HEK293T (cell line): ENCODE measurements around the gene OSBPL2.

Source experiments
- CTCF ChIA-PET: fragments of 350-600 bp; formaldehyde crosslinking; extraction: SDS; loops from one replicate; lab custom pipeline; 2021; ENCODE audit warnings: antibody characterized with exemption, inconsistent platforms; lab: Yijun Ruan, JAX
- POLR2A ChIA-PET: fragments of 350-600 bp; formaldehyde crosslinking; extraction: SDS; loops from one replicate; lab custom pipeline; 2020; ENCODE audit warnings: antibody characterized with exemption, inconsistent platforms; lab: Yijun Ruan, JAX
- DNase-seq: peaks from one replicate; pipeline ENCODE4 v3.0.0; 2012; ENCODE audit warnings: mixed read lengths; ENCODE audit errors: extremely low spot score
- ARNT ChIP-seq: fragments of 450-650 bp; IDR thresholded peaks from 2 replicates; pipeline ENCODE4 v1.6.1; 2017; ENCODE audit warnings: mild to moderate bottlenecking
- BHLHE40 ChIP-seq: fragments of 450-650 bp; IDR thresholded peaks from 2 replicates; pipeline ENCODE4 v1.6.1; 2016; ENCODE audit warnings: mild to moderate bottlenecking, moderate library complexity, borderline replicate concordance
- CTBP1 ChIP-seq: fragments of 450-650 bp; IDR thresholded peaks from 2 replicates; pipeline ENCODE4 v1.6.1; 2016; ENCODE audit warnings: borderline replicate concordance
- ELF4 ChIP-seq: fragments of 450-650 bp; IDR thresholded peaks from 2 replicates; pipeline ENCODE4 v1.6.1; 2017; ENCODE audit warnings: antibody characterized with exemption
- FOXA1 ChIP-seq: fragments of 450-650 bp; IDR thresholded peaks from 2 replicates; pipeline ENCODE4 v1.6.1; 2016; ENCODE audit warnings: mild to moderate bottlenecking
- FOXK2 ChIP-seq: fragments of 450-650 bp; IDR thresholded peaks from 2 replicates; pipeline ENCODE4 v1.6.1; 2016; ENCODE audit warnings: mild to moderate bottlenecking
- FOXM1 ChIP-seq: fragments of 450-650 bp; IDR thresholded peaks from 2 replicates; pipeline ENCODE4 v1.6.1; 2017; ENCODE audit warnings: mild to moderate bottlenecking, borderline replicate concordance
- HDGF ChIP-seq: fragments of 450-650 bp; IDR thresholded peaks from 2 replicates; pipeline ENCODE4 v1.6.1; 2017; ENCODE audit warnings: antibody characterized with exemption, borderline replicate concordance
- L3MBTL2 ChIP-seq: fragments of 450-650 bp; conservative IDR thresholded peaks from 2 replicates; pipeline ENCODE4 v1.6.1; 2016; ENCODE audit warnings: mild to moderate bottlenecking
- LEF1 ChIP-seq: fragments of 450-650 bp; IDR thresholded peaks from 2 replicates; pipeline ENCODE4 v1.6.1; 2017; ENCODE audit warnings: mild to moderate bottlenecking, borderline replicate concordance
- NFRKB ChIP-seq: fragments of 450-650 bp; IDR thresholded peaks from 2 replicates; pipeline ENCODE4 v1.6.1; 2016; ENCODE audit warnings: mild to moderate bottlenecking, moderate library complexity
- PKNOX1 ChIP-seq: fragments of 450-650 bp; IDR thresholded peaks from 2 replicates; pipeline ENCODE4 v1.6.1; 2016
- SP1 ChIP-seq: fragments of 450-650 bp; IDR thresholded peaks from 2 replicates; pipeline ENCODE4 v1.6.1; 2017
- SUZ12 ChIP-seq: fragments of 450-650 bp; IDR thresholded peaks from 2 replicates; pipeline ENCODE4 v1.6.1; 2016; ENCODE audit warnings: mild to moderate bottlenecking
- TARDBP ChIP-seq: fragments of 450-650 bp; IDR thresholded peaks from 2 replicates; pipeline ENCODE4 v1.6.1; 2016
- ZNF384 ChIP-seq: fragments of 450-650 bp; IDR thresholded peaks from 2 replicates; pipeline ENCODE4 v1.6.1; 2016

OSBPL2 gene

GRCh38 chr20:62200491-62201172 is 37.7 kb upstream of the OSBPL2 start:
- ChIA-PET POLR2A (no interaction called here), CTCF (no interaction called here)
- no peak for DNase-seq
- TF ChIP-seq CTBP1 = no peak
- no peak for TF ChIP-seq PKNOX1
- no peak for TF ChIP-seq L3MBTL2
- no peak for TF ChIP-seq BHLHE40
- no peak for TF ChIP-seq FOXK2
- no peak for TF ChIP-seq NFRKB
- TF ChIP-seq ZNF384 = no peak
- no peak for TF ChIP-seq FOXA1
- TF ChIP-seq LEF1 = no peak
- no peak for TF ChIP-seq HDGF
- TF ChIP-seq ELF4 = no peak
- no peak for TF ChIP-seq FOXM1
- no peak for TF ChIP-seq SUZ12
- TF ChIP-seq TARDBP = no peak
- TF ChIP-seq SP1 = no peak
- TF ChIP-seq ARNT = no peak

GRCh38 chr20:62201173-62202082 is 36.9 kb upstream of the OSBPL2 start:
- no peak for DNase-seq
- TF ChIP-seq FOXK2 (no peak), FOXM1 (no peak), LEF1 (no peak), TARDBP (no peak), PKNOX1 (no peak), FOXA1 (no peak), ELF4 (no peak), BHLHE40 (no peak), SUZ12 (no peak), CTBP1 (no peak), SP1 (no peak), ZNF384 (no peak), HDGF (no peak), L3MBTL2 (no peak), NFRKB (no peak), ARNT (no peak)
- POLR2A ChIA-PET = no interaction called here
- CTCF ChIA-PET = no interaction called here

- ChIA-PET CTCF (no interaction called here), POLR2A (no interaction called here)
- no peak for DNase-seq
These were observed 36.3 kb upstream of the OSBPL2 start for GRCh38 chr20:62202083-62202395.

GRCh38 chr20:62202676-62203377 is 35.5 kb upstream of the OSBPL2 start:
- ChIA-PET POLR2A (no interaction called here), CTCF (no interaction called here)
- TF ChIP-seq FOXM1 (no peak), PKNOX1 (no peak), ZNF384 (no peak), HDGF (no peak), TARDBP (no peak), FOXA1 (no peak), NFRKB (no peak), ARNT (no peak), LEF1 (no peak), SP1 (no peak), SUZ12 (no peak), CTBP1 (no peak), BHLHE40 (no peak), L3MBTL2 (no peak), ELF4 (no peak), FOXK2 (no peak)
- no peak for DNase-seq

More at GRCh38 chr20:62202083-62202395, 36.3 kb upstream of the OSBPL2 start:
- TF ChIP-seq LEF1 (no peak), FOXK2 (no peak), ELF4 (no peak), ARNT (no peak), BHLHE40 (no peak), CTBP1 (no peak), SUZ12 (no peak), L3MBTL2 (no peak), ZNF384 (no peak), TARDBP (no peak), HDGF (no peak), NFRKB (no peak), PKNOX1 (no peak), FOXM1 (no peak), FOXA1 (no peak), SP1 (no peak)
